GM21381 (cell line): ENCODE measurements around the gene GAMT.
"Not testable (repeated sequence)": the region's sequence is repeated elsewhere in the genome, so short reads cannot be mapped to it uniquely, and the experiment has no call there.

Experiments used
- ATAC-seq: cut with Tn5 transposase; IDR thresholded peaks from one replicate; pipeline ENCODE4 v1.9.1; 2021; ENCODE audit warnings: mild to moderate bottlenecking, moderate library complexity; ENCODE audit not compliant: unreplicated experiment

The GAMT gene

DNA sequence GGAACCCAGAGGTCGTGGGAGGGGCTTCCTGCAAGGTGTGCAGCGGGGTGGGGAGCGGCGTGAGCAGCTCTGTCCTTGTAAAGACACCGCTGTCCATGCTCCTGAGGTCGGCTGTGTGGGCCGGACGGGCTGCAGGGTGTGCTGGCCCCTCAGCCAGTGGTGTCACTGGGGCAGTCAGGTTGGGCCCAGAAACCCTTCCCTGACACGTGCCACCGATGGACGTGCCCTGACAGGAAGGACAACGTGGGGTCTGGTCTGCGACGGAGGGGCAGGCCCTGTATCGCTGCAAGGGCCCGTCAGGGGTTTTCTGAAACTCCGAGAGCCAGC lies 32.7 kb upstream of the GAMT start:
- ATAC-seq, result no peak

DNA sequence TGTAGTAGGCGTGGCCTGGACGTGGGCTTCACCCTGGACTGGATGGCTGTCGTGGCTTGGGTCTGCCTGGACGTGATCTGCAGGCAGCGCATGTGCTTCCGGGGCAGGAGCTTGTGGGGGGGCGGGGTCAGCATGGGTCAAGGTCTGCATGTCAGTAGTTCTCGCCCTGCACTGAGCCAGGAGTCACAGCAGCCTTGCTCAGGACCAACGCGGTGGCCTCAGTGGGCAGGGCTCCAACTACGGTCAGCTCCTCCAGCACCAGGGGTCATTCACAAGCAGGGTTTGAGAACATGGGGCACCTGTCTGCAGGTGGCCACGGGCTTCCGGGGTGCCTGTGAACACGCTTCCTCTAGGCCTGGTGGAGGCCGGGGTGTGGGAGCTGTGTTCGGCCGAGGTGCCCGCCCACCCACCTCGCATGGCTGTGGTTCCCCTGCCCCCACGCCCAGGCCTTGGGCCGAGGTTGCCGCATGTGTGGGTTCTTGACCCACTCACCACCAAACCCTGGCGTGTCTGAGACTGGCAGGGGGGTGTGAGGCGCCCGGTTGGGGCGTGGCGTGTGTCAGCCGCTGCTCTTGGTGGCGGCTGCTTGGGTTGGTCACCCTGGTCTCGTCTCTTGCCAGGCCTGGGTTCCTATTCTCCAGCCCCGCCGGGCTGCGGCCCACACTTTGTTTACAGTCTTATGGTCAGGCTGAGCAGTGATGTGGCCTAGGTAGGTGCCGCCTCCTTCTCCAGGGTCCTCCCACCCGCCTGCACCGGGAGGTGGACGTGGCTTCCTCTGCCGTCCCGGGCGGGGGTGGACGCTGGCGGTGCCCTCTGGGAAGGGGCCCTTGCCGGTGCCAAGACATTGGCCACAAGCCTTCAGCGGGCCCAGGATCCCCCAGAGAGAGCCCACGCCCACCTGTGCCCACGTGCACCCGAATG lies 32.0 kb upstream of the GAMT start:
- ATAC-seq, result no peak

DNA sequence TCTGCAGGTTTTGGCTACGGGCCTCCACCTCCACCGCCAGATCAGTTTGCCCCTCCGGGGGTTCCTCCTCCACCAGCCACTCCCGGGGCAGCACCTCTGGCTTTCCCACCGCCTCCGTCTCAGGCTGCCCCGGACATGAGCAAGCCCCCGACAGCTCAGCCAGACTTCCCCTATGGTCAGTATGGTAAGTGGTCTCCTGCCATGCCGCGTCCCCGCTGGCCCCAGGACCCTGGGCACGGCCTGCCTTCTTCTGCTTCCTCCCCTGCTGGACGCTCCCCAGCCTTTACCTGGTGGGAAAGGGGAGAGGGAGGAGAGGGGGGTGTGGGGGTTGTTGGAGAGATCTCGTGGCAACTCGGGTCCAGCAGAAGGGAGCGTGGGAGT lies 31.2 kb upstream of the GAMT start:
- ATAC-seq, result no peak

DNA sequence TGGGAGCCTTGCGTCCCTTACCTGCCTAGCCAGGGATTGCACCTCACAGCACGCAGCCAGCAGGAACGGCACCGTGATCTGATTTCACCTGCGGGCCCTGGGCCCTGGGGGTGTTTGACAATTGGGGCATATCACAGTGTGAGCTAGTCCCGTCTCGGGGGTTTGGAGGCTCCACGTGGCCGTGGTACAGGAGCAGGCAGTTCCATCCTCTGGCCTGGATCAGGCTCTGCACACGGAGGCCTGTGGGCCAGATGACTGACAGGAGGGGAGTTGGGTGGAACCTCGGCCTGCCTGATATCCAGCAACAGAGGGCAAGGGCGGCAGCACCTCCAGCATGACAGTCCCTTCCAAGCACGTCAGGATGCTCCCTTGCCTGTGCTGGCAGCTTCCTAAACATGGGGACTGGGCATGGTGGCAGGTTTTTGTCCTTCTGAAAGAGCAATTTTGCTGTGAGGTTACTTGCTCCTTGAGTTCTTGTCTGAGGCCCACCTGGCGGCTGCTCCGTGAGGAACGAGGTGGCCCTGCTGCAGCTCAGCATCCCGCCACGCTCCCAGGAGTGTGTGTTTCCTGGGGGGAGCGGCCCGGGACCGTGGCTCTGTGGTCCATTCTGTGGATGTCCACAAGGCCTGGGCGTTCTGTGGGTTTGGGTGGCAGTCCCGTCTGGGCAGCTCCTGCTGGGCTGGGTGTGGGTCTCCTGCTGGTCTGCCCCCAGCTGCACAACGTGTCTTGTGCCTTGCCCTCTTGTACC lies 30.6 kb upstream of the GAMT start:
- no peak for ATAC-seq

DNA sequence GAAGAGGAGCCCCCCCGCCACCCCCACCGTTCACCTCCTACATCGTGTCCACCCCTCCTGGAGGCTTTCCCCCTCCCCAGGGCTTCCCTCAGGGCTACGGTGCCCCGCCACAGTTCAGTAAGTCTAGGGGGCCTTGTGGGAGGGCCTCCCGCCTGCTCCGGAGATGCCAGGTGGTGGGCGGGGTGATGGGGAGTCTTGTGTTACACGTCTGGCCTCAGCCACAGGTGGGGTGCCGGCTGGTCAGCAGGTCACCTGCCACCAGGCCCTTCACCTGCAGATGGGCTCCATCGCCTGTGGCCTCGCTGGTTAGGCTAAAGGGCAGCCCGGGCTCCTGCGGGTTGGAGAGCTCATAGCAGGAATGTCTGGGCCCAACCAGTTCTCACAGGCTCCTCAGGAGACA lies 28.9 kb upstream of the GAMT start:
- ATAC-seq, result no peak

DNA sequence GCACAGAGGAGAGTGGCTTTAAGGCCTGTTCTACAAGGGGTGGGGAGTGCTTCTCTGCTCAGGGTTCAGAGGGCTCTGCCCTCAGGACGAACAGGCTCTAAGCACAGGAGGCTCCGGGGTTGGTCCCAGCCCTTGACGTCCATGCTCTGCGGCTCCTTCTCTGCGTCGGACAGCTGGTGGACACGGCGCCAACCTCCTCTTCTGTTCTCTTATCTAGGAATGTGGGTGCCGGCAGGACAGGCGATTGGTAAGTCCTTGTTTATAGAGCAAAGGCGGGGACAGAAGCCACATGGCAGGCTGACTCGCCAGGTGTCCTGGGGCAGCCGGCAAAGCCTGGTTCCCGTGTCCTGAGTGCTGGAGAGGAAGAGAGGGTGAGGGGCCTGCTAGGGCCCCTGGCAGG lies 28.4 kb upstream of the GAMT start:
- no peak for ATAC-seq

DNA sequence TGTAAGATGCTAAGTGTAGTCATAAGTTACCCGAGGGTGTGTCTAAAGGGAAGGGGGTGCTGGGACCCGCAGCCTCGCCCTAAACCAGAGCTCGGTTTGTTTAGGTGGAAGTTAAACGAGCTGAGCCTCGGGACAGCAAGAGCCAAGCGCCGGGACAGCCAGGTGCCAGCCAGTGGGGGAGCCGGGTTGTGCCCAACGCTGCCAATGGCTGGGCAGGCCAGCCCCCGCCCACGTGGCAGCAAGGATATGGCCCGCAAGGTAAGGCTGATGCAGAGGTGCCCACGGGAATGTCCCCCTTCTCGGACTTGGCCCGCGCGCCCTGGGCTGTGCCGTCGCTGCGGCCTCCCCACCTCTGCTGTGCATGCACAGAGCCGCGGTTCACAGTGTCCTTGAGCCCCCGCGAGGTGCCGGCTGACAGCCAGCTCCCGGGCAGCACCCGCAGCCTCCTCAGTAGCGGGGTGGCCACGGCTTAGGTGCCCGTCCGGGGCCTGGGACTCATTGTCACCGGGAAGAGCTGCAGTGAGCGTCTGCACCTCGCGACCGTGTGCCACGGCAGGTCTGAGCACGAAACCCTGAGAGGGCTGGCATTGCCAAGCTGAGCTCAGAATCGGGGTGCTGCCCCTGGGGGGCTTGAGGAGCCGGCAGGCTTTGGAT lies 27.5 kb upstream of the GAMT start:
- ATAC-seq, result no peak

DNA sequence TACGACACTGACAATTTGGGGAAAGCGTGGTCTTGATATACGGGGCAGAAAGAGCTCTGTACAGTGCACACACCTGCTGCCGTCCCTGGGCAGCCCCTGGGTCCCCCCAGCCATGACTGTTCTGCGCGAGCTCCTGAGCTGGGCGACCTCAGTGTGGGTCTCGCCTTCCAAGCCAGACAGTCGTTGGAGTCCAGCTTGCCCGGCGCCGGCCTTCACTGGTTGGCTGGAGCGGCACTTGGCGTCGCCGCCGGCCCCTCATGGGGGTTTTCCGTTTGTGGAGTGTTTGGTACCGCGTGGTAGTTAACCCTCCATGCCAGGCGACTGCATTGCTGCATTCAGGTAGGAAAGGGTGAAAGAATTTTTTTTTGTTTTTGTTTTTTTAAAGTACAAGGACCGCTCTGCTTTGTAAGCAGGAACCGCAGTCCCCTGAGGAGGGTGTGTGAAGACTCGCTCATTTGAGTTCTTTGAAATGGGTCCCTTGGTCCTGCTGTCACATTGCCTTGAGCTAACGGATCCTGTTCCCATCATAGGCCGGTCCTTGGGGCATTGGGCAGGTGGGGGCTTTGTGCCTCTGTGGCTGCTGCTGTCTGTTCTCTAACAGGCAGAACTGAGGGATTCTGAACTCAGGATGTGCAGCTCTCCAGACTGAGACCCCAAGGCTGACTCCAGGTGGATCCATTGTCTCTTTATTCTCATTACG lies 26.0 kb upstream of the GAMT start:
- no peak for ATAC-seq

DNA sequence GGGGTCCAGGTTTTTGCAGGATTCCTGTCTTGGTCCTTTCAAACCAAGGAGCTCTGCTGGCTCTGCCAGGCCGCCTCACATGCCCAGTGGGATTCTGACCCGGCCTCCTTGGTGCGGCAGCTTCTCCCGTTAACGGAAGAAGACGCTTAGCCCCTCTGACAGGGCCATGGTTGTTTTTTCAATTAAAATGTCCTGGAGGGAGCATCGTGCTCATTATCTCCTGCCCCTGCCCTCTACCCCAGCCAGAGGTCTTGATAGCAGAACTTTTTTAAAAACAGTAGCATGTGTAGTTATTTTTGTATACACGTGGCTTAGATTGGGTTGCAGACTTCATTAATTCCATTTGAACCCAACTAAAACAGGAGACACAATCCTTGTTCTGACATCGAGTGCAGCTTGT lies 25.4 kb upstream of the GAMT start:
- no peak for ATAC-seq

DNA sequence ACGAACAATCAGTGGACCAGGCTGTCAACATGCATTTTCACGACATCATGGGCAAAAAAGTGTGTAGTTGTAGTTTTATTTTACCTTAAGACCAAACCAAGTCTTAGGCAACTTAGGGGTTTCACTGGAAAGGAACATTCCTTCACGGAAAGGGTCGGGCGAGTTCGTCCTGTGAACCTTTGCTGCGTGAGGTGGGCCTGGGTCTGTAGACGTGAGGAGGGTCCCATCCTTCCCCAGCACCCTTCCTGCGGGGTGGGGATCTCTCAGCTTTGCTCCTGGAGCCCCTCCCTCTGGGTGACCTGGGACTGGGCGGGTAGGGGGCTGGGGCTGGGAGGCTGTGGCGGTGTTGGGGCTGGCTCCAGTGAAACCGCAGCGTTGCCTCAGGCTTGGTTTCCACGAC lies 24.6 kb upstream of the GAMT start:
- no peak for ATAC-seq

DNA sequence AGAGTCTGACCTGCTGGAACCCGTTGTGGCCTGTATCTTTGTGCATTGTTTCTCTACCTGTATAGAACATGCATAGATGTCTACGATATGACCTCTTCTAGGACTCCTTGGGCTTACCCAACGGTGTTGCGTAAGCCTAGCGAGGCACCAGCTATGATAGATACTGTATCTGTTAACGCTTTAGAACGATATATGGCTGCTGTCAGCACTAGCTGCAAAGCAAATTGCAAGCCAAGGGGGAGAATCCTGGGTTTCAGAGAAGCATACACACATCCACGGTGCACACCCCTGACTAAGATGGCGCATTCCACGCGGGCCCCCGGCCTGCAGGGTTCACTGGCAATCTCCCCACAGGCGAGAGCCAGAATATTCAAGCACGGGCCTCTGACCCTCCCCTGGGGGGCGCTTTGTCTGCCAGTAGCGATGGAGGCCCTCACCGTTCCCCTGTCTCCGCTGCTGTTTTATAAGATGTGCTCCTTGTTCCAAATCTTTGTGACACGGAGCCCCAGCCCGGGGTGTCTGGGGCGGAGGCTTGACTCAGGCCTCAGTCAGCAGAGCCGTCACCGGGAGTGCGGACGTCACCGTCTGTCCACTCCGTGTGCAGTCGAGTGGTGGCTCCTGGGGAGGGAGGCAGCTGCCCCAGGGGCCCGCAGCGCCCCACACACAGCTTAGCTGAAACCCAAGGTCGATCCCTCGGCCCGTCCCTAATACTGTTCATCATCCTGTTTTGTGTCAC lies 23.9 kb upstream of the GAMT start:
- ATAC-seq, result no peak

DNA sequence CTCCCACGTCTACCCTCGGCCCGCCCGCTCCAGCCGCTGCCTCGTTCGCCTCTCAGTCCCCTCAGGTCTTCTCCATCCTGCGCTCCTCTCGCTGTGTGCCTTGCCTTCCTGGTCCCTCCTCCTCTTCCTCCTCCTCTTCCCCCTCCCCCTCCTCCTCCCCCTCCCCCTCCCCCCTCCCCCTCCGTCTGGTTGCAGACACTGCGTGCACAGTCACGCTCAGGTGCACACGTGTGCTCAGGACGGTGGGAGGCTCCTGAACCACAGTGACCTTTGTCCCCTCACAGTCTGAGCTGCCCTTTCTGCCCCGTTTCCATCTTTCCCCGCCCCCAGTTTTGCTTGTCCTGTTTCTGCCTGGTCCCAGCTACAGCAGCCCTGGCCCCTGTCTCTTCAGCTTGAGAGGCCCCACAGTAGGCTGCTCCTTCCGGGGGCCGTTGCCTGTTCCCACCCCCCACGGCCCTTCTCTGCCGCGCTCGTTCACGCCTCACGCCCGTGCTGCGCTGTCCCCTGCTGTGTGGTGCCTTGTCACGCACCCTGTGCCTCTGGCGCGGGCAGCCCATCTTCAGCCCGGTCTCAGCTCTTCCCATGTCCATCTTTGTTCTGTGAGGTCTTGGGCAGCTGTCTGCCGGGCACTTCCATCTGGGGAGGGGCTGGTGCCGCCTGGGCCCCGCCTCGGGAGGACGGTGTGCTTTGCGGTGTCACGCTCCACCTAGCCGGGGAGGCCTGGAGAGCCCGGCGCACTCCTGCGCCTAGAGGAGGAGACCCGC lies 23.0 kb upstream of the GAMT start:
- ATAC-seq, result no peak

DNA sequence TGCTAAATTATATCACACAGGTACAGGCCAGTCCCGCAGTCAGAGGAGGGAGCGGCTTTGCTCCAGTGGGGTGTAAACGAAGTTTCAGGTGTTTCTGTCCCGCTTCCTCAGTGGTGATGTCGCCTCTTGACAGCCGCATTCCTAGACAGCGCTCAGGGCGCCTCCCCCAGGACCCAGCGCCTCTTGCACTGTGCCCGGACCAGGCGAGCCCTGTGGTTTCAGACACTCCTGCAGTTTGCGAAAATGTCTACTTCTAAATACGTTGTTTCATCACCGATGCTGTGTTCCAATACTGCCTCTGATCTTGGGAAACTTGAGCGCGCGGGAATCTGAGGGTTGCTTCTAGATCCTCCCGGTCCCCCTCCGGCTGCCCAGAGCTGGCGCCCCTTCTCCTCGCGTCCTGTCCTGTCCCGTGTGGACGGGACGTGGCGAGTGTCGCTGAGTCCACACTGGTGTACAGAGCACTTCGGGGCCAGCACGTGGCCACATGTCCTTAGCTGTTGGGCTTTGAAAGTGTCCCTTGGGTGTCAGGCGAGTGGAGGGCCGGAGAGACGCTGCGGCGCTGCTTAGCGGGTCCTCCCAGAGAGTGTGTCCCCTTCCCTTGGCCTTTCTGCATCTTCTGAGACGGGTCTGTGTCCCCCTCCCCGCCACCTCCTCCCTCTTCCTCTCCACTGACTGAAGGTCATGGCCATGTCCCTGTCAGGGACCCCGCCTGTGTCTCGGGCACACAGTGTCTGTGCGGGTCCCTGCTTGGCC lies 22.3 kb upstream of the GAMT start:
- no peak for ATAC-seq

DNA sequence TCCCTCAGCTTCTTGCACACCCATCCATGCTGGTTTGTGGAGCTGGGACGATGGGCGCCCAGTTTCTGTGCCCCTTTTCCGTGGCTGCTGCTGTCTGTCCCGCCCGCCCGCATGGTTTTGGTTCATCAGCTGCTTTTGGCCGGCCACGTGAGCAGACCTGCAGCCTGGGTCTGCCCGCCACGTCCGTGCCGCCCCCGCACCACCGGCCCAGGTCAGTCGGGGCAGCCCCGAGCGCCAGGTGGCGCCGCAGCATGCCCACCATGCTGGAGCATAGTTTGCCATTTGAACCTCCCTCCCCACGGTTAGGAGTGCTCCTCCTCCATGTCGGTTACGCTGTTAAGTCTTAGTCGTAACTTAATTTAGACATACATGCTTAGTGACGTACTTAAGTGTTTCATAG lies 21.6 kb upstream of the GAMT start:
- no peak for ATAC-seq

DNA sequence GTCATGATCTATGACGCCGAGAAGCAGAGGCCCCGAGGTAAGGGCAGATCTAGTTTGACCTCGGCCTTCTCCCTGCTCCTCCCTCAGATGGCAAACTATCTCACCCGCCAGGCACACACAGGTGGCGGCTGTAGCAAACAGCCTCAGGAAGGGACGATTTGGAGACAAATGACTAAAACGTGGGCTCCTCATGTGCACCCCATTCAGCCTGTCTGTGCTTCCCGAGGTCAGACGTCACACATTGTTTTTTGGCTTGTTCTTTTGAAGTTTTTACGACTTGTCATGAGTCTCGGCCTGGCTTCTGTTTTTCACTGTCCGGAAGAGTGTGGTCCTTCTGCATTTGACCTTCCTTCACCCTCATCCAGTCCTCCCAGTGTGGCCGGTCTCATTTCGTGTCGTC lies 21.0 kb upstream of the GAMT start:
- no peak for ATAC-seq

DNA sequence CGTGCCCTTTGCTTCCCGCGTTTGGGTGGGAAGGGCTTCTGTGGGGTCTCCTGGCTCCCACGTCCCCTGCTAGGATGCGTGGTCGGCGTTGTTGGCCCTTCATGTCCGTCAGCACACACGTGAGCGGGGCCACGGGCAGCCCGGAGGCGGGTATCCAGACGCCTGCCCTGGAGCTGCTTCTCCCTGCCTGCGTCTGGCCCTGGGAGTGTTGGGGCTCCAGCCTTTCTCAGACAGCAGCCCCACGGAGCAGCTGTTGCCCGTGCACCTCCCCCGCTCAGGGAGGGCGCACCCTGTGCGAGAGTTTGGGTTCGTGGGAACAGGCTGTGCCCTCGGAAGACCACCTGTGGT lies 20.6 kb upstream of the GAMT start:
- no peak for ATAC-seq

DNA sequence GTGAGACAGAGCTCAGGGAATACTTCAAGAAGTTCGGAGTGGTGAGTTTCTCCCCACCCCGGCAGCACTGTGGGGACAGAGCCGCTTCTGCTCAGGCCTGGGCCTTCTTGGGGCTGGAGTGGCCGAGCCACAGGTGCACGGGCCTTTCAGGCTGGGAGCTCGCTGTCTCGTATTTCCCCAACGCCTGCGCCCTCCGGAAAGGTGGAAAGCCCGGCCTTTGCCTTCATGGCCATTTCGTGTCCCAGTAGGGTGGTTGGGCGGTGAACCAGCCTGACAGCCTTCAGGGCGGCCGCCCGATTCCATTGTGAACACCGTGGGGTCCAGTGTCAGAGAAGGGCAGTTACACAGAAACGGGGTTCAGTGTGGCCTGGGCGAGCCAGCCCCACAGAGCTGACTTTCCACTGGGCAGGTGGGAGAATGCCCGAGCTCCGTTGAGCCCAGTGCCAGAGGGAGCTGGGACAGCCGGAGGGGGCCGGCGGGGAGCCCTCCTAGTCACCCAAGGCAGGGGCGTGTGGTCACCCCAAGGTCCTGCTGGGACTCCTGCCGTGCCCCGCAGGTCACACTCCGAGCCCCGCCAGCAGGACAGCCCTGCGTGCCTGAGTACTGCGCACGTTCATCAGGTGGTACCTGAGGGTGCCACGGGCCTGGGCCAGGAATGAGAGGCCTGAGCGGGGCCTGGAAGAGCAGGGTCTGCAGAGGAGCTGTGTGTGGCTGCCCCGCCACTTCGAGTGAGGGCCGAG lies 20.0 kb upstream of the GAMT start:
- ATAC-seq, result no peak

DNA sequence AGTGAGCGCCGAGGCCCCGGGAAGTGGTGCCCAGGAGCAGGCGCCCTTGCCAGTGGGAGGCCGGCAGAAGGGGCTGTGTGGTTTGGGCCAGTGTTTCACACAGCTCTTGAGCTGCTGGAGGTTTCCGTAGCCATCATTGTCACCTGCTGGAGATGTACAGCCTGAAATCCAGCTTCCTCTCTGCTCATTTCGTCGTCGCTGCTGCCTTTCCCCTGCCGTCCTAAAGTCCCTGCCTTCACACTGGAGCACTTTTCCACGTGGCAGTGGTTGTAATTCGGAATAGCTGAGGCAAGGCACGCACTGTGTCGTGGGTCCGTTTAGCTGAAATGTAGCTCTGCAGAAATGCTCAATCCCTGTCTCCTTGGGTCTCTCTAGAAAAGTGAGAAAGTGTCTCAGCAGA lies 19.2 kb upstream of the GAMT start:
- no peak for ATAC-seq

DNA sequence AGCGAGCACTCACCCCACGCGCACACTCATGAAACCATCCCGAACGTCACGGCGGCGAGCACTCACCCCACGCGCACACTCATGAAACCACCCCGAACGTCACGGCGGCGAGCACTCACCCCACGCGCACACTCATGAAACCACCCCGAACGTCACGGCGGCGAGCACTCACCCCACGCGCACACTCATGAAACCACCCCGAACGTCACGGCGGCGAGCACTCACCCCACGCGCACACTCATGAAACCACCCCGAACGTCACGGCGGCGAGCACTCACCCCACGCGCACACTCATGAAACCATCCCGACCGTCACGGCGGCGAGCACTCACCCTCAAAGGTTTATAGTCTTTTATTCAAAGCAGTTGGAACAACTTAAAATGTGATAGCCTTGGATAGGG lies 18.7 kb upstream of the GAMT start:
- not testable (repeated sequence) for ATAC-seq
